Kidney (tissue), 14 donors: Measurements from ENCODE around the gene IL21. TPM values are rescaled to one million over a fixed set of nuclear protein-coding genes. Genes with fewer than 3 reads are reported as not detected.

Experiments
- DNase-seq, 5 donors: peaks; one replicate each; pipeline ENCODE4 v3.0.0-alpha.2; 2013 to 2020
- FAIRE-seq: peaks from 2 replicates; lab custom pipeline; 2012; peaks lifted over from hg19 to GRCh38; lab: Jason Lieb, UNC
- H3K27ac ChIP-seq, 2 donors: one replicate each; pipeline ENCODE4 v1.7.0; 2013; ENCODE audit warnings: low read depth in 2 of 2, low read length in 2 of 2, inconsistent platforms in 1 of 2
- H3K27me3 ChIP-seq: one replicate; pipeline ENCODE4 v1.7.1; 2013; ENCODE audit warnings: low read length, inconsistent platforms; ENCODE audit not compliant: control insufficient read depth, insufficient read depth
- H3K36me3 ChIP-seq, 3 donors: one replicate each; pipeline versions ENCODE4 v1.7.0 to v1.7.1; 2013; ENCODE audit warnings: low read length in 3 of 3, control low read depth in 1 of 3, inconsistent platforms in 1 of 3; ENCODE audit not compliant: insufficient read depth in 3 of 3, control insufficient read depth in 2 of 3
- H3K4me1 ChIP-seq, 3 donors: one replicate each; pipeline versions ENCODE4 v1.7.0 to v1.7.1; 2013; ENCODE audit warnings: low read length in 3 of 3, inconsistent platforms in 1 of 3, low read depth in 1 of 3; ENCODE audit not compliant: control insufficient read depth in 2 of 3, insufficient read depth in 2 of 3
- H3K4me3 ChIP-seq, 3 donors: one replicate each; pipeline versions ENCODE4 v1.7.0 to v1.8.1; 2013; ENCODE audit warnings: low read length in 3 of 3, control low read depth in 1 of 3, inconsistent platforms in 1 of 3
- H3K9ac ChIP-seq, 3 donors: one replicate each; pipeline versions ENCODE4 v1.7.0 to v1.7.1; 2013; ENCODE audit warnings: low read length in 3 of 3, control low read depth in 1 of 3, inconsistent platforms in 1 of 3
- H3K9me3 ChIP-seq, 3 donors: one replicate each; pipeline versions ENCODE4 v1.7.0 to v1.7.1; 2013; ENCODE audit warnings: low read length in 3 of 3, control low read depth in 1 of 3, inconsistent platforms in 1 of 3; ENCODE audit not compliant: control insufficient read depth in 2 of 3, insufficient read depth in 1 of 3
- CTCF ChIP-seq: IDR thresholded peaks from 3 replicates; pipeline ENCODE4 v1.5.1; 2012; ENCODE audit warnings: mild to moderate bottlenecking, moderate library complexity, borderline replicate concordance; ENCODE audit not compliant: insufficient read depth; ENCODE audit errors: extremely low read depth
- intact Hi-C: fragments of 100-400 bp; cut with DNase I; formaldehyde crosslinking; loops from one replicate; pipeline ENCODE4 v1.11.1; 2022
- polyA plus RNA-seq: library from polyadenylated mRNA; stranded (reverse); fragments of 350-450 nt; fragmentation: Illumina TruSeq; extraction: RNeasy Lipid Tissue Mini Kit (QIAGEN cat#74804); gene quantifications from one replicate; pipeline ENCODE4 v1.2.3, GENCODE V29; 2014; ENCODE audit warnings: low read depth, low replicate concordance; ENCODE audit not compliant: insufficient read depth
- total RNA-seq: library from RNA; stranded (reverse); fragmentation: NEBNext Ultra II Directional; extraction: Animal tissue kit (Norgen Biotek cat#: 25700); gene quantifications from one replicate; pipeline ENCODE4 v1.2.1, GENCODE V29; 2021
- donor health status: control.
- donor health status: control.
- donor health status: control.
- donor health status: control.
- donor health status: control.
- donor health status: DM: yes; HTN: yes; CAD: no.
- donor health status: Normal renal cell carcinoma (clear cell type).

Gene IL21
- total and polyA plus RNA-seq, 2 donors from 2014 or later = not detected

- Histone ChIP-seq H3K9me3 (no peaks in the 10 kb centered on the region), H3K9ac (no peak overlapping the region), H3K36me3 (no peaks in the 10 kb centered on the region), H3K4me3 (no peak overlapping the region), H3K27ac (no peak overlapping the region), H3K4me1 (no peaks in the 10 kb centered on the region), H3K27me3 (no peaks in the 10 kb centered on the region)
- TF ChIP-seq CTCF = no peak
- peak in 1 of 5 donors; percentile 12 for DNase-seq
- intact Hi-C loops = no loop called here
- no peak for FAIRE-seq
Observed at GRCh38 chr4:122663291-122663690, 42.4 kb upstream of the IL21 start.

GRCh38 chr4:122662701-122663100 lies 41.8 kb upstream of the IL21 start:
- no peak for TF ChIP-seq CTCF
- H3K4me1 ChIP-seq = no peaks in the 10 kb centered on the region
- no peaks in the 10 kb centered on the region for H3K27me3 ChIP-seq
- H3K9me3 ChIP-seq = no peaks in the 10 kb centered on the region
- H3K4me3 ChIP-seq = no peak overlapping the region
- no peaks in the 10 kb centered on the region for H3K36me3 ChIP-seq
- no peak for DNase-seq
- H3K27ac ChIP-seq = no peak overlapping the region
- H3K9ac ChIP-seq = no peak overlapping the region
- intact Hi-C loops = no loop called here
- FAIRE-seq = no peak

- no peaks in the 10 kb centered on the region for H3K36me3 ChIP-seq
- no peak overlapping the region for H3K27ac ChIP-seq
- H3K27me3 ChIP-seq = no peaks in the 10 kb centered on the region
- H3K9me3 ChIP-seq = peaks cover 0 to 2% (median 0%) of the 10 kb centered on the region in 3 donors
- H3K4me1 ChIP-seq = no peaks in the 10 kb centered on the region
- no peak overlapping the region for H3K4me3 ChIP-seq
- DNase-seq = no peak
- TF ChIP-seq CTCF = no peak
- no peak overlapping the region for H3K9ac ChIP-seq
- intact Hi-C loops = no loop called here
- FAIRE-seq = no peak
Observed at GRCh38 chr4:122661176-122662160, 40.6 kb upstream of the IL21 start.
